Stimulated activated CD4-positive, alpha-beta T cell treated with anti-CD3 and anti-CD28 coated beads, TNF-alpha, amount 100 ng/mL, for 1 hour (primary cell): ENCODE results near the gene PORCN.

Source experiments
- DNase-seq, 3 donors: peaks; one replicate each; pipeline ENCODE4 v3.0.0-alpha.2; 2020; ENCODE audit warnings: low read depth in 3 of 3, low spot score in 1 of 3

PORCN gene

GRCh38 chrX:48475774-48476577 is 32.8 kb upstream of the PORCN start, which contains the start of gene FTSJ1:
Gene FTSJ1 (plus strand): TSS chrX:48476199. CDS start chrX:48478048, 1,849 bp downstream.
- peak; percentile 67 to 71 (median 70) for DNase-seq

- no peak for DNase-seq
Observed at GRCh38 chrX:48476919-48477318, 31.9 kb upstream of the PORCN start.

DNA sequence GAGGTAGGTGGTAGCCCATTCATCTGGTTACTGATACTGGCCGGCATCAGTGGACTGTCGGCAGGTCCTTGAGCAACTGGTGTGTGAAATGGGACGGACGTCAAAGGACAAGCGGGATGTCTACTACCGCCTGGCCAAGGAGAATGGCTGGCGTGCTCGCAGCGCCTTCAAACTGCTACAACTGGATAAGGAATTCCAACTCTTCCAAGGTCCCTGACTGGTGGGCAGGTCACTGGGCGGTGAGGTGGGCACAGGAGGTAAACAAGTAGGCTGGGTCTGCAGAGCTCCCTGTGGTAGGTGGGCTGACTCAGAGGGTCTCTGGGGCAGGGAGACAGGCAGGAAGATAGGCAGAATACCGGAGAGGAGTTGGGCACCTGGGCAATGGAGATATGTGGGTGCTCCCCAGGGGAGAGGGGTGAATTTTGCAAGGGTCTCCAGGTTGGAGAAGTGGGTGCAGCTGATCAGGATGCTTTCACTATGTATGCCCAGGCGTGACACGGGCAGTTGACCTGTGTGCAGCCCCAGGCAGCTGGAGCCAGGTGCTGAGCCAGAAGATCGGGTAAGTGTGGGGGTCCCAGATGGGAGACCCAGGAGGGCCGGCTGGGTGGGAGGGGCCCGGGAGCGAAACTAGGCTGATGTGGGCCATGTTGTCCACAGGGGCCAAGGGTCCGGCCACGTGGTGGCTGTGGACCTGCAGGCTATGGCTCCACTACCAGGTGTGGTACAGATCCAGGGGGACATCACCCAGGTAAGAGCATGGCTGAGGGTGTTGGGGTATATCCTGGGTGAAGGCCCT is 30.6 kb upstream of the PORCN start:
- DNase-seq: no peak

DNA sequence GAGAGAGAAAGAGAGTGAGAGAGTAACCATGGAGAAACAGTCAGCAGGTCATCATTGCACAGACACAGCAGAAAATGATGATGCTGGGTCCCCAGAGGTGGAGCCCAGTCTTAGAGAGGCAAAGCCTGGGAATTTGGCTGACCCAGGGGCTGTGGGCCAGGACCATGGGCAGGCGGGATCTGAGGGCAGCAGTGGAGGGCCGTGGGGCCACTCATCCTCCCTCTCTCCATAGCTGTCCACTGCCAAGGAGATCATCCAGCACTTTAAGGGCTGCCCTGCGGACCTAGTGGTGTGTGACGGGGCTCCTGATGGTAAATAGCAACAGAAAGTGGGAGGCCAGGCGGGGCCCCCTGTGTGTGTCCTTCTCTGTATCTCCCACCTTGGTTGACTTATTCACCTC is 30.0 kb upstream of the PORCN start:
- DNase-seq: no peak

- no peak for DNase-seq
Observed at GRCh38 chrX:48480142-48480541, 28.6 kb upstream of the PORCN start.

DNA sequence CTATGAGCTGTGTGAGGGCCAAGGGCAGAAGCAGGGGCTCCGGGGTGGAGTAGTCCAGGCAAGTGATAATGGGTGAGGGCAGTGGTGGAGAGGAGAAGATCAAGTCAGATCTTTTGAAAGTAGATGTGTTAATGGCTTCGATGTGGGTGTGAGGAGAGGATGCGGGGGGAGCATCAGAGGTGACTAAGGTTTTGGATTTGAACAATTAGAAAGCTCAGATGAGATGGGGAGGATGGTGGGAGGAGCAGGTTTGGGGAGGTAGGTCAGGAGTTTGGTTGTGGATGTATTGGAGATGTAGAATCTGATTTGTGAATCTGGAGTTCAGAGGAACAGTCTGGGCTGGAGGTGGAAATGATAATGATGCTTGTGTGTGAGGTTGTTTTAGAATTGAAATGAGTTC is 28.2 kb upstream of the PORCN start:
- DNase-seq: no peak

DNA sequence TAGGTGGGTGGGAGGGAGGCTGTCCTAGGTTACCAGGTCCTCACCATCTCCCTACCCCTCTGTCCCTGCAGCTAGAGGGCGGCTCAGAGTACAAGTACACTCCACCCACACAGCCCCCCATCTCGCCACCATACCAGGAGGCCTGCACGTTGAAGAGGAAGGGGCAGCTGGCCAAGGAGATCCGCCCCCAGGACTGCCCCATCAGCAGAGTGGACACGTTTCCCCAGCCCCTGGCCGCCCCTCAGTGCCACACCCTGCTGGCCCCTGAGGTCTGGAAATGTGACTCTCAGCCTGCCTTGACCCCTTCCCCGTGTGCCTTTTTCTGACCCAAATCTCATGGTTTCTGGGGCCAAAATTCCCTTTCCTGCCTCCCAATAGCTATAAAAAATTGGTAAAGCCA is 26.3 kb upstream of the PORCN start:
- DNase-seq: no peak

DNA sequence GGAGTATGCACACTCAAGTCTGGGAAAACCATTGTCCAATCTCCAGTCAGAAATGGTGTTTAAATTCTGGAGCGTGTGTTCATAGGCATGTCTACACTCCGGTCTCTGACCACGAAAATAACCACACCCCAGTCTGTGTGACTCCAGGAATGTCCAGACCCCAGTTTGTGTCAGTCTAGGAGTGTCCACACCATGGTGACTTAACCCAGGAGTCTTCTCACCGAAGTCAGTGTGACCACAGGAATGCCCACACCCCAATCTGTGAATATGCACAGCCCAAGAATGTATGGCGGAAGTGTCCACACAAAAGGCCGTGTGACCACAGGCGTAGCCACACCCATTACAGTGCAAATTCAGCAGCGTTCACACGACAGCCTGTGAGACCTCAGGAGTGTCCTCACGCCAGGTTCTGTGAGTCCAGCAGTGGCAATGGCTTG is 21.4 kb upstream of the PORCN start:
- no peak for DNase-seq

DNA sequence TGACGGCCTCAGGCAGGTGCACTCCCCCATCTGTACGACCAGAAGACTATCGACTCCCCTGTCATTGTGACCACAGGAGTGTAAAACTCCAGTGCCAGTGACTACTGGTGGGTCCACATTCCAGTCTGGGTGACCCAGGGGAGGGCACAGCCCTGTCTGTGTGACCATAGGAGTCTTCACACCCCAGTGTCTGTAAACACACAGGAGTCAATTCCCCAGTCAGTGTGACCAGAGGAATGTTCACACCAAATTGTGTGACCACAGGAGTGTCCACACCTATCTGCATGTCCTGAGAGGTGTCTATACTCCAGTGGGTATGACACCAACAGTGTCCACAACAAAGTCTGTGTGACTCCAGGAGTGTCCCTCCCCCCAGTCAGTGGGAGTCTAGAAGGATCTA is 20.8 kb upstream of the PORCN start:
- no peak for DNase-seq

- no peak for DNase-seq
Observed at GRCh38 chrX:48489296-48489695, 19.5 kb upstream of the PORCN start.

DNA sequence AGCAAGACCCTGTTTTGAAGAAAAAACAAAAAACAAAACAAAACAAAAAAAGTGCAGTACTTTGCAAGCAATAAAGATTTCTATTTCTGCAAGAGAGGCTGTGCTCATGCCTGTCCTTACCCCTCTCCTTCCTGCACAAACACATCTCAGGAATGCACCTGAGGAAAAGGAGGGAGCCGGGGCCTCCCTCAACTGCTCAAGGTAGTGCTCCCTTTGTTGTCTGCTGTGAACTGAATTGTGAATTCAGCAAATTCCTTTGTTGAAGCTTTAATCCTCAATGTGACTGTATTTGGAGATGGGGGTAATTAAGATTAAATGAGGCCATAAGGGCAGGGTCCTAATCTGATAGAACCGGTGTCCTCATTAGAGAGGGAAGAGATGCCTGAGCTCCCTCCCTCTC is 18.9 kb upstream of the PORCN start:
- DNase-seq: no peak

GRCh38 chrX:48490661-48491060 is 18.1 kb upstream of the PORCN start:
- no peak for DNase-seq

DNA sequence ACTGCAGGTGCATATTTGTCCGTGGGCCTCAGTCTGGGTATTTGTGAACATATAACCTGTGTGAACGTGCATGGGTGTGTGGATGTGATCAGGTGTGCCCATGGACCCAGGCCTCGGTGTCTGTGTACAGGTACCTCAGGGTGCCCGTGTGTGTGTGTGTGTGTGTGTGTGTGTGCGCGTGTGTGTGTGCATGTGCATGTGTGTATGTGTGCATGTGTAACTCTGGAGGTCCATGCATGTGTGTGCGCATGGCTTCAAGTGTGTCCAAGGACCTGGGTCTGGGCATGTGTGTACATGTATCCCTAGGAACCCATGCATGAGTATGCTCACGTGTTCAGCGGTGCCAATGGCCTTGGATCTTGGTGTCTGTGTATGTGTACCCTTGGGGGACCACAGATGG is 17.0 kb upstream of the PORCN start:
- DNase-seq: no peak

- no peak for DNase-seq
Observed at GRCh38 chrX:48492293-48492910, 16.4 kb upstream of the PORCN start.

DNA sequence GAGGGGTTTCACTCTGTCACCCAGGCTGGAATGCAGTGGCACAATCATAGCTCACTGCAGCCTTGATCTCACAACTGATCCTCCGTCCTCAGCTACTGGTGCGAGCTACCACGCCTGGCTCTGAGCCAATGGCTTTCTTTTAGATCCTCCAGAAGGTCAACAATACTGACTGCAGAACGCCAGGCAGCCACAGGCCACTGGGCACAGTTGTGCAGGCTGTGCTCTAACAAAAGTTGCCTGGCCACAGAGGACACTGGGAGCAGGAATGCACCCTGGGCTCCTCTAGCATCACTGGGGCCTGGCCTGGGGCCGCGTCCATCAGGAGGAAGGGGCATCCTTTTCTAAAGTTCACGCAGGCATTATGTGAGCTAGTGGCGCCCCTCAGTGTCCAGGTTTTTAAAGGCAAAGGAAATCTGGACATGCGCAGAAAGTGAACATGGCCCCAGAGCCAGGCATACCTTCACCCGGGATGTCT is 14.9 kb upstream of the PORCN start:
- no peak for DNase-seq

- DNase-seq: no peak
Observed at GRCh38 chrX:48496660-48497059, 12.1 kb upstream of the PORCN start.

GRCh38 chrX:48497871-48498270 is 10.9 kb upstream of the PORCN start:
- no peak for DNase-seq

DNA sequence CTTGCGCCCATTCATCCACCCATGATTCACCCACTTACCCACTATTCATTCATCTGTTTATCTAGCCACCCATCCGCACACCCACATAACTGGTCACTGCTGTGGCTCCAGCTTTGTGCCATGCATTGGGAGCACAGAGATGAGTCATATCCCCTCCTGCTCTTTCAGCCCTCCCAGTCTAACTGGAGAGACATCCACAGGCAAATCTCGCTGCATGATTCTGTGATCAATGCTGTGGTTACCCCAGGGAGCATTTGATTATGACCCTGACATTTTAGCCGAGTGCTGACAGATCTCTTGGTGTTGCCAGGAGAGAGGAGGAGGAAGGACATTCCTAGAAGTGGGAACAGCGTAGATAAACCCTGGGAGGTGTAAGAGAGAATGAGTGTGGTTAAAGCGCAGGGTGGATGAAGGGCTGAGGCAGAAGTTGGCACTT is 10.4 kb upstream of the PORCN start:
- DNase-seq: no peak

DNA sequence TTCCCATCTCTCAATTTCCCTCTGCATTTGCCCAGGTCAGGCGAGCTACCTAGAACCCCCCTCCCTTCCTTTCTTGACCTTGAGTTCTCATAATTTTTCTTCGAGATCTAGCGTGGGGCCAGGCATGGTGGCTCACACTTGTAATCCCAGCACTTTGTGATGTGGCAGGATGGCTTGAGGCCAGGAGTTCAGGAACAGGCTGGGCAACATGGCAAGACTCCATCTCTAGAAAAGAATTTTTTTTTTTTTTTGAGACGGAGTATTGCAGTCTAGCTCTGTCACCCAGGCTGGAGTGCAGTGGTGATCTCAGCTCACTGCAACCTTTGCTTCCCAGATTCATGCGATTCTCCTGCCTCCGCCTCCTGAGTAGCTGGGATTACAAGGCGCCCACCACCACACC is 4.5 kb upstream of the PORCN start:
- no peak for DNase-seq

DNA sequence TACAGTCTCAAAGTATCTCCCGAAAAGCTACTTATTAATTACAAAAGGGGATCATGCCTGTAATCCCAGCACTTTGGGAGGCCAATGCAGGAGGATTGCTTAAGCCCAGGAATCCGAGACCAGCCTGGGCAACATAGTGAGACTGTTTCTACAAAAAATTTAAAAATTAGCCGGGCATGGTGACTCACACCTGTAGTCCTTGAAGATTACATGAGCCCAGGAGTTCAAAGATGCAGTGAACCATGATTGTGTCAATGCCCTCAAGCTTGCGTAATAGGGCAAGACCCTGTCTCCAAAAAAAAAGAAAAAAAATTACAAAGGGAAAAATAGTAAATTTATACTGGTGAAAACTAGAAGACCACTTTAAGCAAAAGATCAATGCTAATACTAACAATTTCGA is 3.3 kb upstream of the PORCN start:
- DNase-seq: no peak

GRCh38 chrX:48507246-48507645 is 1.5 kb upstream of the PORCN start:
- no peak for DNase-seq

DNA sequence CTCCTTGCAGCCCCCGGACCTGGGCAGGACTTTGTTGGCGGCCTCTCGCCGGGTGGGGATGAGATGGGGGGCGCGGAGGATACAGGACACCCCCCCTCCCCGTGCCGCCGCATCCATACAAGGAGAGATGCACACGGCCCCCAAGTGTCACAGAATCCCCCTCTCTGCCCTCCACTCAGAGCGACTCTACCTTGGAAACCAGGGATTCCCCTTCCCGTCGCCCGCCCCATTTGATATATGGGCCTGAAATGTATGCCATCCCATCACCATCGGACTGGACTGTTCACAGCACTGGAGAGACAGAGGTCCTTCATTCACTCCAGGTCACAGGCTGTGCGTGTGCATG is 426 bp downstream of the PORCN start:
- DNase-seq: no peak
